SK-N-SH treated with all-trans-retinoic acid at 6 μM for 48 hours (cell line): ENCODE results near the gene DNMBP.

Experiments used
- ATAC-seq: fragments of 200-7000 bp; cut with Tn5 transposase; 3 replicates; pipeline ENCODE4 v1.9.1; 2020; ENCODE audit warnings: mild to moderate bottlenecking, moderate library complexity
- ARNTL ChIP-seq: fragments of 450-650 bp; formaldehyde crosslinking; IDR thresholded peaks from 2 replicates; pipeline ENCODE4 v1.5.0; 2020; ENCODE audit warnings: low read depth, mild to moderate bottlenecking, moderate library complexity, borderline replicate concordance
- BACH2 ChIP-seq: fragments of 250-450 bp; sonication (Bioruptor Pico); IDR thresholded peaks from 2 replicates; pipeline ENCODE4 v1.9.0; 2021; ENCODE audit warnings: mild to moderate bottlenecking, borderline replicate concordance
- CSDC2 ChIP-seq: fragments of 250-450 bp; sonication (Bioruptor Pico); IDR thresholded peaks from 2 replicates; pipeline ENCODE4 v1.5.0; 2020; ENCODE audit warnings: mild to moderate bottlenecking, moderate library complexity
- ESRRG ChIP-seq: fragments of 250-450 bp; sonication (Bioruptor Pico); IDR thresholded peaks from 2 replicates; pipeline ENCODE4 v1.6.1; 2021; ENCODE audit warnings: mild to moderate bottlenecking
- GLIS3 ChIP-seq: fragments of 250-450 bp; sonication (Bioruptor Pico); IDR thresholded peaks from 2 replicates; pipeline ENCODE4 v1.5.0; 2020; ENCODE audit warnings: mild to moderate bottlenecking, moderate library complexity
- ISL1 ChIP-seq: fragments of 250-450 bp; sonication (Bioruptor Pico); IDR thresholded peaks from 2 replicates; pipeline ENCODE4 v2.1.2; 2022; ENCODE audit warnings: mild to moderate bottlenecking, moderate library complexity
- OSR1 ChIP-seq: fragments of 250-450 bp; sonication (Bioruptor Pico); IDR thresholded peaks from 2 replicates; pipeline ENCODE4 v1.8.0; 2022; ENCODE audit warnings: moderate library complexity, mild to moderate bottlenecking, inconsistent platforms
- PATZ1 ChIP-seq: fragments of 250-450 bp; sonication (Bioruptor Pico); IDR thresholded peaks from 2 replicates; pipeline ENCODE4 v1.8.0; 2020; ENCODE audit warnings: mild to moderate bottlenecking, moderate library complexity, borderline replicate concordance
- POU6F1 ChIP-seq: fragments of 250-450 bp; sonication (Bioruptor Pico); IDR thresholded peaks from 2 replicates; pipeline ENCODE4 v1.8.0; 2021; ENCODE audit warnings: low read depth, mild to moderate bottlenecking, moderate library complexity, borderline replicate concordance
- PPARA ChIP-seq: fragments of 250-450 bp; sonication (Bioruptor Pico); IDR thresholded peaks from 2 replicates; pipeline ENCODE4 v1.5.0; 2020; ENCODE audit warnings: mild to moderate bottlenecking, borderline replicate concordance
- SNAI2 ChIP-seq: fragments of 250-450 bp; sonication (Bioruptor Pico); IDR thresholded peaks from 2 replicates; pipeline ENCODE4 v1.5.0; 2020; ENCODE audit warnings: mild to moderate bottlenecking, moderate library complexity
- TCF4 ChIP-seq: fragments of 250-450 bp; sonication (Bioruptor Pico); IDR thresholded peaks from 2 replicates; pipeline ENCODE4 v1.8.0; 2021; ENCODE audit warnings: mild to moderate bottlenecking, moderate library complexity, borderline replicate concordance
- TOX ChIP-seq: fragments of 250-450 bp; sonication (Bioruptor Pico); IDR thresholded peaks from 2 replicates; pipeline ENCODE4 v1.8.0; 2021; ENCODE audit warnings: mild to moderate bottlenecking, moderate library complexity, borderline replicate concordance
- ZC3H10 ChIP-seq: fragments of 250-450 bp; sonication (Bioruptor Pico); IDR thresholded peaks from 2 replicates; pipeline ENCODE4 v1.5.1; 2021; ENCODE audit warnings: mild to moderate bottlenecking, moderate library complexity
- ZFP3 ChIP-seq: fragments of 250-450 bp; sonication (Bioruptor Pico); IDR thresholded peaks from 2 replicates; pipeline ENCODE4 v1.5.0; 2020; ENCODE audit warnings: mild to moderate bottlenecking, moderate library complexity
- ZFP30 ChIP-seq: fragments of 450-650 bp; formaldehyde crosslinking; IDR thresholded peaks from 2 replicates; pipeline ENCODE4 v1.5.0; 2022; ENCODE audit warnings: mild to moderate bottlenecking, moderate library complexity
- ZNF565 ChIP-seq: fragments of 450-650 bp; formaldehyde crosslinking; conservative IDR thresholded peaks from 2 replicates; pipeline ENCODE4 v1.5.0; 2020; ENCODE audit warnings: low read depth, mild to moderate bottlenecking, moderate library complexity
- ZNF70 ChIP-seq: fragments of 450-650 bp; formaldehyde crosslinking; IDR thresholded peaks from 2 replicates; pipeline ENCODE4 v1.5.0; 2020; ENCODE audit warnings: mild to moderate bottlenecking, moderate library complexity
- ZNF8 ChIP-seq: fragments of 450-650 bp; formaldehyde crosslinking; IDR thresholded peaks from 2 replicates; pipeline ENCODE4 v1.5.0; 2020; ENCODE audit warnings: mild to moderate bottlenecking, moderate library complexity
- TF ChIP-seq, protein P1 (sequence below): fragments of 250-450 bp; sonication (Bioruptor Pico); IDR thresholded peaks from 2 replicates; pipeline ENCODE4 v1.5.1; 2021; ENCODE audit warnings: mild to moderate bottlenecking, moderate library complexity
- TF ChIP-seq, protein P2 (sequence below): fragments of 250-450 bp; sonication (Bioruptor Pico); IDR thresholded peaks from 2 replicates; pipeline ENCODE4 v1.5.1; 2020; ENCODE audit warnings: low read depth, mild to moderate bottlenecking, moderate library complexity
- TF ChIP-seq, protein P3 (sequence below): fragments of 250-450 bp; sonication (Bioruptor Pico); IDR thresholded peaks from 2 replicates; pipeline ENCODE4 v1.5.0; 2020; ENCODE audit warnings: mild to moderate bottlenecking, moderate library complexity

The DNMBP gene

GRCh38 chr10:99906470-99906869 lies 103.3 kb downstream of the DNMBP start (continued):
- TF ChIP-seq, protein P1, sequence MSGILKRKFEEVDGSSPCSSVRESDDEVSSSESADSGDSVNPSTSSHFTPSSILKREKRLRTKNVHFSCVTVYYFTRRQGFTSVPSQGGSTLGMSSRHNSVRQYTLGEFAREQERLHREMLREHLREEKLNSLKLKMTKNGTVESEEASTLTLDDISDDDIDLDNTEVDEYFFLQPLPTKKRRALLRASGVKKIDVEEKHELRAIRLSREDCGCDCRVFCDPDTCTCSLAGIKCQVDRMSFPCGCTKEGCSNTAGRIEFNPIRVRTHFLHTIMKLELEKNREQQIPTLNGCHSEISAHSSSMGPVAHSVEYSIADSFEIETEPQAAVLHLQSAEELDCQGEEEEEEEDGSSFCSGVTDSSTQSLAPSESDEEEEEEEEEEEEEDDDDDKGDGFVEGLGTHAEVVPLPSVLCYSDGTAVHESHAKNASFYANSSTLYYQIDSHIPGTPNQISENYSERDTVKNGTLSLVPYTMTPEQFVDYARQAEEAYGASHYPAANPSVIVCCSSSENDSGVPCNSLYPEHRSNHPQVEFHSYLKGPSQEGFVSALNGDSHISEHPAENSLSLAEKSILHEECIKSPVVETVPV (CRISPR knock-in tag) = no peak

DNA sequence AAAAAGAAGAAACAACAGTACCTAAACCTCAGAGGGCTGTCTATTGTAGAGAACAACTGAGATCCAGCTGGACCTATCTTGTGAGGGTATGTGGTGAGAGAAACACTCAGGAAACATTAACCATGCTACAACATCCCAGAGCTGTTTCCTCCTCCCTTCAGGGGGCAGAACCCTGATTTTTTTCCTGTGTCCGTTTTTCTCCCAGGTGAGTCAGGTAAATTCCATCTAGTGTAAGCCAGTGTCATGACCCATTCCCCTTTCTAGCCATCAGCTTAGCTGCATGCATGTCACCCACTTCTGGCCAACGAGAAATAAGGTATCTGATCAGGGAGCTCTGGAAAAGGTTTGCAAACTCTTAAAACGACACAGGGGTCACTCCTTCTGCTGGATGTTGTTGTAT lies 103.8 kb downstream of the DNMBP start:
- TF ChIP-seq TOX (no peak), ISL1 (no peak), ARNTL (CRISPR knock-in tag) (no peak), CSDC2 (CRISPR knock-in tag) (no peak), ESRRG (CRISPR knock-in tag) (no peak), ZNF8 (CRISPR knock-in tag) (no peak), ZFP3 (CRISPR knock-in tag) (no peak), ZFP30 (no peak), POU6F1 (CRISPR knock-in tag) (no peak), BACH2 (no peak), ZC3H10 (no peak), PPARA (CRISPR knock-in tag) (no peak), ZNF70 (no peak), SNAI2 (CRISPR knock-in tag) (no peak), ZNF565 (no peak), OSR1 (CRISPR knock-in tag) (no peak), GLIS3 (CRISPR knock-in tag) (no peak)
- TF ChIP-seq, protein P1 (CRISPR knock-in tag) = no peak
- TF ChIP-seq, protein P2, sequence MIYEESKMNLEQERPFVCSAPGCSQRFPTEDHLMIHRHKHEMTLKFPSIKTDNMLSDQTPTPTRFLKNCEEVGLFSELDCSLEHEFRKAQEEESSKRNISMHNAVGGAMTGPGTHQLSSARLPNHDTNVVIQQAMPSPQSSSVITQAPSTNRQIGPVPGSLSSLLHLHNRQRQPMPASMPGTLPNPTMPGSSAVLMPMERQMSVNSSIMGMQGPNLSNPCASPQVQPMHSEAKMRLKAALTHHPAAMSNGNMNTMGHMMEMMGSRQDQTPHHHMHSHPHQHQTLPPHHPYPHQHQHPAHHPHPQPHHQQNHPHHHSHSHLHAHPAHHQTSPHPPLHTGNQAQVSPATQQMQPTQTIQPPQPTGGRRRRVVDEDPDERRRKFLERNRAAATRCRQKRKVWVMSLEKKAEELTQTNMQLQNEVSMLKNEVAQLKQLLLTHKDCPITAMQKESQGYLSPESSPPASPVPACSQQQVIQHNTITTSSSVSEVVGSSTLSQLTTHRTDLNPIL (CRISPR knock-in tag) = no peak
- TF ChIP-seq, protein P3, sequence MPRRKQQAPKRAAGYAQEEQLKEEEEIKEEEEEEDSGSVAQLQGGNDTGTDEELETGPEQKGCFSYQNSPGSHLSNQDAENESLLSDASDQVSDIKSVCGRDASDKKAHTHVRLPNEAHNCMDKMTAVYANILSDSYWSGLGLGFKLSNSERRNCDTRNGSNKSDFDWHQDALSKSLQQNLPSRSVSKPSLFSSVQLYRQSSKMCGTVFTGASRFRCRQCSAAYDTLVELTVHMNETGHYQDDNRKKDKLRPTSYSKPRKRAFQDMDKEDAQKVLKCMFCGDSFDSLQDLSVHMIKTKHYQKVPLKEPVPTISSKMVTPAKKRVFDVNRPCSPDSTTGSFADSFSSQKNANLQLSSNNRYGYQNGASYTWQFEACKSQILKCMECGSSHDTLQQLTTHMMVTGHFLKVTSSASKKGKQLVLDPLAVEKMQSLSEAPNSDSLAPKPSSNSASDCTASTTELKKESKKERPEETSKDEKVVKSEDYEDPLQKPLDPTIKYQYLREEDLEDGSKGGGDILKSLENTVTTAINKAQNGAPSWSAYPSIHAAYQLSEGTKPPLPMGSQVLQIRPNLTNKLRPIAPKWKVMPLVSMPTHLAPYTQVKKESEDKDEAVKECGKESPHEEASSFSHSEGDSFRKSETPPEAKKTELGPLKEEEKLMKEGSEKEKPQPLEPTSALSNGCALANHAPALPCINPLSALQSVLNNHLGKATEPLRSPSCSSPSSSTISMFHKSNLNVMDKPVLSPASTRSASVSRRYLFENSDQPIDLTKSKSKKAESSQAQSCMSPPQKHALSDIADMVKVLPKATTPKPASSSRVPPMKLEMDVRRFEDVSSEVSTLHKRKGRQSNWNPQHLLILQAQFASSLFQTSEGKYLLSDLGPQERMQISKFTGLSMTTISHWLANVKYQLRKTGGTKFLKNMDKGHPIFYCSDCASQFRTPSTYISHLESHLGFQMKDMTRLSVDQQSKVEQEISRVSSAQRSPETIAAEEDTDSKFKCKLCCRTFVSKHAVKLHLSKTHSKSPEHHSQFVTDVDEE (CRISPR knock-in tag) = no peak
- ATAC-seq = no peak

DNA sequence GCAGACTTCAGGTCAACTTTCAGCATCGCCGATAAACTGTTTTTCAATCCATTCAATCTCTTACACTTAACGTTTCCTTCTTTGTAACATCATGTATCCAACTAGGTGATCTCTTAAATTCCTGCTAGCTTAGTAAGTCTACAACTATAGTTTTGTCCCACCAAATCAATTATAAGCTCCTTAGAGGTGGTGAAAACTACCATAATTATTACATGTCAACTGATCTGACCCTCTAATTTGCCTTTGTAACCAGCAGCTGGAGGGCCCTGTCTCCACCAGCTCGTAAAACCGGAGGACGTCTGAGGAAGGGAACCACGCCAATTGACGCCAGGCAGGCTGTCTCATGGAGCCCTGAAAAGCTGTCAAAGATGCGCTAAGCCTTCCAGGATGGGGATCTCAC lies 113.9 kb downstream of the DNMBP start:
- ATAC-seq = no peak
- TF ChIP-seq ZFP3 (CRISPR knock-in tag) (no peak), ESRRG (CRISPR knock-in tag) (no peak), ZNF565 (no peak), PATZ1 (CRISPR knock-in tag) (no peak), BACH2 (no peak), TCF4 (CRISPR knock-in tag) (no peak), OSR1 (CRISPR knock-in tag) (no peak), CSDC2 (CRISPR knock-in tag) (no peak), TOX (no peak), ISL1 (no peak), ZNF8 (CRISPR knock-in tag) (no peak), SNAI2 (CRISPR knock-in tag) (no peak), ZNF70 (no peak)
- TF ChIP-seq, protein P1 (CRISPR knock-in tag) = no peak
- TF ChIP-seq, protein P2 (CRISPR knock-in tag) = no peak
